Measurements from ENCODE around the gene RIMOC1.

GRCh38 chr5:41885286-41885685 lies 18.9 kb upstream of the RIMOC1 start:
- no peak for TF ChIP-seq YY1 (tag by site-specific recombination; IDR thresholded peaks at IDR 0.05)
- TF ChIP-seq ZBTB49 (tag by site-specific recombination; IDR thresholded peaks at IDR 0.05; ENCODE audit: low read depth), result no peak
- no peak for TF ChIP-seq CTCF (tag by site-specific recombination; IDR thresholded peaks at IDR 0.05)
- no peak for TF ChIP-seq ZNF274 (IDR thresholded peaks at IDR 0.05; ENCODE audit: low read length)
- no peak for TF ChIP-seq ZNF274 (tag by site-specific recombination; IDR thresholded peaks at IDR 0.05; ENCODE audit: borderline replicate concordance)
- TF ChIP-seq ATF2 (tag by site-specific recombination; IDR thresholded peaks at IDR 0.05; ENCODE audit: low read depth), result no peak
